Measurements from ENCODE around the gene TMEM234.

Gene TMEM234

DNA sequence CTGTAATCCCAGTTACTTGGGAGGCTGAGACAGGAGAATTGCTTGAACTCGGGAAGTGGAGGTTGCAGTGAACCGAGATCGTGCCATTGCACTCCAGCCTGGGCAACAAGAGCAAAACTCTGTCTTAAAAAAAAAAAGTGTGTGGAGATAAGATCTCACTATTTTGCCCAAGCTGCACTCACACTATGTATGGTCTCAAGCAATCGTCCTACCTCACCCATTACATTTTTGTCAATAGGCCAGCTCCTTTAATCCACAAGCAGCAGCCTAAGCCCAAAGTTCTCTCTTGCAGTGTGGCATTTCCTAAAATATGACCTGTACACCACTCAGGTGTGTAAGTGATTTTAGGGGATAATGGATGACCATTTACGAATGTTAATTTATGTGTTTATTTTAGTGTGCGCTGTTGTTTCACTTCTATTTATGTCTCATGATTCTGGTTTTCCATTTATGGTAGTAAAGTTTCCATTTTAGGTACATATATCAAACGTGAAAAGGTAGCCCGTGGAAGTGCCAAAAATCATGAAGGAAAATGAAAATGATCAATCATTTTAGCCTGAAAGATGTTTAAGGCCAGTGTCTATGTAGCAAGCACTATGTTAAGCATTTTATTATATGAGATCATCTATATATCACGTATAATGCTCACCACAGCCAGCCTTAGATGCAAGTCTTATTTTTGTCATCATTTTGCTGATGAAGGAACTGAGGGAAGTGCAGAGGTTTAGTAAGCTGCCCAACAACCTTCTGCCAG, 34.5 kb upstream of the TMEM234 start:
- DNase-seq (ENCODE audit: insufficient read length, low spot score), result no peak
- TF ChIP-seq, protein P1, sequence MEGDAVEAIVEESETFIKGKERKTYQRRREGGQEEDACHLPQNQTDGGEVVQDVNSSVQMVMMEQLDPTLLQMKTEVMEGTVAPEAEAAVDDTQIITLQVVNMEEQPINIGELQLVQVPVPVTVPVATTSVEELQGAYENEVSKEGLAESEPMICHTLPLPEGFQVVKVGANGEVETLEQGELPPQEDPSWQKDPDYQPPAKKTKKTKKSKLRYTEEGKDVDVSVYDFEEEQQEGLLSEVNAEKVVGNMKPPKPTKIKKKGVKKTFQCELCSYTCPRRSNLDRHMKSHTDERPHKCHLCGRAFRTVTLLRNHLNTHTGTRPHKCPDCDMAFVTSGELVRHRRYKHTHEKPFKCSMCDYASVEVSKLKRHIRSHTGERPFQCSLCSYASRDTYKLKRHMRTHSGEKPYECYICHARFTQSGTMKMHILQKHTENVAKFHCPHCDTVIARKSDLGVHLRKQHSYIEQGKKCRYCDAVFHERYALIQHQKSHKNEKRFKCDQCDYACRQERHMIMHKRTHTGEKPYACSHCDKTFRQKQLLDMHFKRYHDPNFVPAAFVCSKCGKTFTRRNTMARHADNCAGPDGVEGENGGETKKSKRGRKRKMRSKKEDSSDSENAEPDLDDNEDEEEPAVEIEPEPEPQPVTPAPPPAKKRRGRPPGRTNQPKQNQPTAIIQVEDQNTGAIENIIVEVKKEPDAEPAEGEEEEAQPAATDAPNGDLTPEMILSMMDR (IDR thresholded peaks at IDR 0.05; ENCODE audit: insufficient read depth, missing control alignments), result no peak
- no peak for FAIRE-seq

DNA sequence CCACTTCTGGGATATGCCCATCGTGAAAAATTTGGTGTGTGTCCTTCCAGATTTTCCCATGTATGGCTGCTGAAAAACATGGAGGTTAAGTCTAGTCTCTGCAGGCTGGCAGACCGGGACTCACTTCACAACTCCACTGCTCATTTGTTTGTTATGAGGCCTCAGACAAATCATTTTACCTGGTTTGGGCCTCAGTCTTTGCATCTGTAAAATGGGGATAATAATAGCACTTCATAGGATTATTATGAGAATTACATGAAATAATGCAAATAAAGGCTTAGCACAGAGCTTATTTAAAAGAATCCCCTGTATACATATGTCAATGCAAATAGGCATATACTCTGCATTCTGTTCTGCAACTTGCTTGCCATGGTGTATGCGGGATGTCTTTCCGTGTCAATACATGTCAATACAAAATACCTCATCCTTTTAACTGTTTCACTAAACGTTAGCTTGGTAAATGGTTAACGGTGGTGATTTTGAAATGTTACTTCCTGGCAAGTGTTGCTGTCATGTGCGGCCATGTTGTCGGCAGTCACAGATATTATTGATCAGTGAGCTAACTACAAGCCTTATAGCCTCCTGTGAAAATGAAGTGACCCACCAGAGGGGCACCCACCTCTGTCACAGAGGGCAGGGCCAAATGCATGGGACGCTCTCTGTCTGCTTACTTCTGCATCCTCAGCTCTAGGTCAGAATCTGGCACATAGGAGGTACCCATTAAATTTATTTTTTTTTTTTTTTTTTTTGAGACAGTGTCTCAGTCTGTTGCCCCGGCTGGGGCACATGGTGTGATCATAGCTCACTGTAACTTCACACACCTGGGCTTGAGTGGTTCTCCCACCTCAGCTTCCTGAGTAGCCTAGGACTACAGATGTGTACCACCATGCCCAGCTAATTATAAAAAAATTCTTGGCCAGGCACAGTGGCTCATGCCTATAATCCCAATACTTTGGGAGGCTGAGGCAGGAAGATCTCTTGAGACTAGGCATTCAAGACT, 33.2 kb upstream of the TMEM234 start:
- DNase-seq (ENCODE audit: insufficient read length, low spot score), result no peak
- TF ChIP-seq, protein P1 (IDR thresholded peaks at IDR 0.05; ENCODE audit: insufficient read depth, missing control alignments), result no peak
- FAIRE-seq, result no peak

DNA sequence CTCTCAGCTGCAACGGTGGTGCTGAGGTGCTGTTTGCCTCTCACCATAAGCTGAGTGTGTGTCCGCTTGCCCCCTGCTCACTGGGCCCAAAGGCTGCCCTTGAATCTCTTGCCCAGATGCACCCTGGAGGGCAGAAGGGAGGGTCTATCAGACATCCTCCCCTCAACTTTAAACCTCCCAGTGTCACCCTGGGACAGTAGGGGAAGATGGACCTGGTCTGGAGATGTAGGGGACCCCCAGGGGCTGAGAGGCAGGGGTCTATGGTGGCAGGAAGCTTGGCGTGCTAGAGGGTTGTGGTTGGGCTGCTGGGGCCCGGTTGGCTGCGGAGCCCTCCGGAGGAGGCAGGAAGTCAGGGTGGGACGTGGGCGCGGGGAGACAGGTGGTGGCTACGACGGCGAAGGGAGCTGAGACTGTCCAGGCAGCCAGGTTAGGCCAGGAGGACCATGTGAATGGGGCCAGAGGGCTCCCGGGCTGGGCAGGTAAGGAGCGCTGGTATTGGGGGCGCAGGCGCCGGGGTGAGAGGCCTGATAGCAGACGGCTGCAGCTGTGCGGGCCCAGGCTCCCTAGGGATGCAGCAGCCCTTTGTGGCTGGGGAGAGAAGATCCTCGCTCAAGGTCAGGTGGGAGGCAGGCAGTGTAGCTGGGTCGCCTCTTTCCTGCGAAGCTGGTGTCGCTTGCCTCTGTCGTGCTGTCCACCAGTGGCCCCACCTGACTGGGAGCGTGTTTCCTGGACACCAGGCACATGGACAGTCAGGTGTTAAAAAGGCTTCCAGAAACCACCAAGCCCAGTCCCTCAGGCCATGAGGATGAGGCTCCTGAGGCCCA, 29.0 kb upstream of the TMEM234 start, which contains the start of gene LCK:
Gene LCK, plus strand, starts transcription at position 373 of the 824 bp plus-strand sequence. CDS start 23,065 bp downstream, outside the sequence.
- TF ChIP-seq, protein P1 (IDR thresholded peaks at IDR 0.05; ENCODE audit: insufficient read depth, missing control alignments), result no peak
- FAIRE-seq, result no peak
- DNase-seq (ENCODE audit: insufficient read length, low spot score), result no peak

DNA sequence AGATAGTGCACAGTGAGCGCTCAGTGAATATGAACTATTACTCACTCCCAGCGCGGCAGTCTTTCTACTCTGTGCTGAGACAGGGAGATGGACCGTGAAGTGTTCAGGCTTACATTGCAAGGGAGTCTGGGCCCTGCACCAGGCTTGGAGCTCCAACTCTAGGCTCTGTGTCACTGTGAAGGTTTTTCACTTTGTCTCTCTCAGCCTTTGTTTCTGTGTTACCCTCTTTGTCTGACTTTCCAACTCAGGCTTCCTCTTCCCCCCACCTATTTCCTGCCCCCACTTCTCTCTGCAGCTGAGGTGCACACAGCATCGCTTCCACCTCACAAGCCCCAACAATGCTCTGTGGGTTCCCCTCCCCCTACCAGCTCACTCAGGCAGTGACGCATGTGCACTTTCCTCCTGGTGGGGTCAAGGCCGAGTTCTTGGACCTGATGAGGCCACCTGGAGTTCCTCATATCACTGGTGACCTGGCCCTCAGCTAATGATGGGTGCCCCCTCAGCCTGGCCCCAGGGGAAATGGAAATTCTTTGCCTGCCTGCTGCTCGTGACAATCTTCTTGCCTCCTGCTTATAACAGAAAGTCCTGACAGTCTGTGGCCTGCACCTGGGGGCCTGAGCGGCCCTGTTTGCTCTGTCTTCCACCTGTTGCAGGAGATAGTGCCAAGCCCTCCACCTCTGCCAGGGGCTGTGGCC, 27.8 kb upstream of the TMEM234 start:
- FAIRE-seq, result no peak
- DNase-seq (ENCODE audit: insufficient read length, low spot score), result no peak
- TF ChIP-seq, protein P1 (IDR thresholded peaks at IDR 0.05; ENCODE audit: insufficient read depth, missing control alignments), result no peak

DNA sequence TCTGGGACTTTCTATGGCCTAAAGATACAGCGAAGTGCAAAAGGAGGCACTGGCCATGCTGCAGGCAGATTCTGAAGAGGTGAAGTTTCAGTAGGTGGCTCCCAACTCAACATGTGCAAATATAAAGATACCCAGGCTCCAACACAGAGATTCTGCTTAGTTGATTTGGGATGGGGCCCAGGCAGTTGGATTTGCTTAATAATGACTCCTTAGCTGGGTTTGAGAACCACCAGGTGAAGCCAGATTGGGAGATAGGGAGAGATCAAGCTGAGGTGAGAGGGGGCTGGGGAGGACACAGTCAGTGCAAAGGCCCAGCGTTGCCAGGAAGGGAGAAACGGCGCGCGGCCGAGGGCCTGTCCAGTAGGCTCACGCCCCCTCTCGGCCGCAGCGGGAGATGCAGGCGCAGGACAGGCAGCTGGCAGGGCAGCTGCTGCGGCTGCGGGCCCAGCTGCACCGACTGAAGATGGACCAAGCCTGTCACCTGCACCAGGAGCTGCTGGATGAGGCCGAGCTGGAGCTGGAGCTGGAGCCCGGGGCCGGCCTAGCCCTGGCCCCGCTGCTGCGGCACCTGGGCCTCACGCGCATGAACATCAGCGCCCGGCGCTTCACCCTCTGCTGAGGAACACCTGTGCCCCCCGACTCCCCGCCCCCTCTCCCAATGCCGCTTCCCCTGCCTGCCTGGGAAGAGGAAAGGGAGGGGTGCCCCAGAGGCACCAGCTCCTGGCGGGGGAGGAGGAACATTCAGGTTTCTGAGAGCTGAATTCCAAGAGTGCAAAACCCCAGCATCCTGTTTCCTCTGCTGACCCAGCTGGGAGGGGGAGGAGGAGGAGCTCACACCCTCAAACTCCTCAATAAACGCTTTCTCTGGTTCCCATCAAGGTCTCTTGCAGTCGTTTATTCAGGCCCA, 26.1 kb upstream of the TMEM234 start:
- DNase-seq (ENCODE audit: insufficient read length, low spot score), result peak; percentile 71
- FAIRE-seq, result no peak
- TF ChIP-seq, protein P1 (IDR thresholded peaks at IDR 0.05; ENCODE audit: insufficient read depth, missing control alignments), result peak; percentile 64

Data from D721Med (cell line).